Endothelial cell of umbilical vein (primary cell): ENCODE data around the gene ARMH3. TPM values are rescaled to one million over a fixed set of nuclear protein-coding genes. Genes with fewer than 3 reads are reported as not detected.
"Not testable (repeated sequence)": the region's sequence is repeated elsewhere in the genome, so short reads cannot be mapped to it uniquely, and the experiment has no call there.

ENCODE experiments used
- BruUV-seq: library from RNA; stranded (reverse); fragments of 400-500 nt; replicated peaks from 2 replicates; lab custom pipeline; 2021; lab: Mats Ljungman, UMichigan
- CTCF ChIA-PET: fragments of 300-600, 350-600 bp; sonication (Branson Sonifier 250); formaldehyde crosslinking; loops from one replicate; lab custom pipeline; 2021; ENCODE audit warnings: antibody characterized with exemption, inconsistent platforms; lab: Charles Lee
- POLR2A ChIA-PET: fragments of 300-600, 350-600 bp; sonication (Branson Sonifier 250); formaldehyde crosslinking; loops from one replicate; lab custom pipeline; 2021; ENCODE audit warnings: antibody characterized with exemption, inconsistent platforms; lab: Charles Lee
- DNase-seq: peaks from one replicate; pipeline ENCODE4 v3.0.0-alpha.2; 2011; ENCODE audit warnings: low read depth, low spot score
- FAIRE-seq: peaks from 2 replicates; lab custom pipeline; 2011; peaks lifted over from hg19 to GRCh38; lab: Jason Lieb, UNC
- H2AFZ ChIP-seq: 2 replicates; pipeline ENCODE4 v1.6.0; 2012; ENCODE audit warnings: low read depth, low read length, control low read depth, inconsistent platforms
- H3K27ac ChIP-seq: 2 replicates; pipeline ENCODE4 v1.5.1; 2011; ENCODE audit warnings: low read depth, mild to moderate bottlenecking, control low read depth, low read length, moderate library complexity; ENCODE audit not compliant: insufficient read depth
- H3K27me3 ChIP-seq, 2 experiments: 2 replicates each; pipeline versions ENCODE4 v1.6.0 to v1.6.1; 2011; ENCODE audit warnings: low read length in 2 of 2, mixed read lengths in 1 of 2; ENCODE audit not compliant: control insufficient read depth in 2 of 2, insufficient read depth in 2 of 2
- H3K36me3 ChIP-seq, 2 experiments: 2 replicates in 1 of 2; 3 replicates in 1 of 2; pipeline ENCODE4 v1.5.1; 2011; ENCODE audit warnings: low read length in 2 of 2, mild to moderate bottlenecking in 1 of 2, moderate library complexity in 1 of 2; ENCODE audit not compliant: control insufficient read depth in 2 of 2, insufficient read depth in 2 of 2; ENCODE audit errors: extremely low read depth in 1 of 2
- H3K4me1 ChIP-seq: 3 replicates; pipeline ENCODE4 v1.5.1; 2011; ENCODE audit warnings: mild to moderate bottlenecking, low read length; ENCODE audit not compliant: control insufficient read depth, insufficient read depth; ENCODE audit errors: extremely low read depth
- H3K4me2 ChIP-seq: 2 replicates; pipeline ENCODE4 v1.6.1; 2011; ENCODE audit warnings: low read length, control low read depth, mixed read lengths; ENCODE audit not compliant: insufficient read depth
- H3K4me3 ChIP-seq, 3 experiments: fragments of 200-600 bp in 1 of 3; sonication (generic), shearing (Covaris generic) in 1 of 3; replicated peaks in 1 of 3; 2 replicates each; pipeline ENCODE4 v1.5.1; 2011 to 2016; ENCODE audit warnings: control low read depth in 3 of 3, low read length in 3 of 3, mild to moderate bottlenecking in 2 of 3, inconsistent platforms in 1 of 3, low read depth in 1 of 3, moderate library complexity in 1 of 3; ENCODE audit not compliant: insufficient read depth in 1 of 3
- H3K79me2 ChIP-seq: 2 replicates; pipeline ENCODE4 v1.6.0; 2012; ENCODE audit warnings: low read length, inconsistent platforms; ENCODE audit not compliant: control insufficient read depth, insufficient read depth
- H3K9ac ChIP-seq: replicated peaks from 2 replicates; pipeline ENCODE3; 2011; ENCODE audit warnings: low read length, control low read depth; ENCODE audit not compliant: insufficient read depth; ENCODE audit errors: extremely low read depth
- H3K9me1 ChIP-seq: replicated peaks from 3 replicates; pipeline ENCODE4 v1.6.0; 2011; ENCODE audit warnings: mild to moderate bottlenecking, low read length; ENCODE audit not compliant: control insufficient read depth, insufficient read depth; ENCODE audit errors: extremely low read depth
- H3K9me3 ChIP-seq: replicated peaks from 2 replicates; pipeline ENCODE4 v1.5.1; 2012; ENCODE audit warnings: low read length, inconsistent platforms; ENCODE audit not compliant: control insufficient read depth, insufficient read depth
- H4K20me1 ChIP-seq: replicated peaks from 2 replicates; pipeline ENCODE3; 2011; ENCODE audit warnings: mild to moderate bottlenecking, low read length; ENCODE audit not compliant: control insufficient read depth, insufficient read depth; ENCODE audit errors: extremely low read depth
- EZH2 ChIP-seq: IDR thresholded peaks from 2 replicates; pipeline ENCODE4 v1.6.1; 2012; ENCODE audit warnings: borderline replicate concordance, low read depth, mild to moderate bottlenecking, moderate library complexity, low read length, inconsistent platforms; ENCODE audit not compliant: severe bottlenecking
- FOS ChIP-seq: IDR thresholded peaks from 2 replicates; pipeline ENCODE4 v1.6.1; 2011; ENCODE audit warnings: mild to moderate bottlenecking, low read length, moderate library complexity, borderline replicate concordance; ENCODE audit not compliant: insufficient read depth
- GATA2 ChIP-seq: IDR thresholded peaks from 2 replicates; pipeline ENCODE4 v1.7.0; 2011; ENCODE audit warnings: low read depth, mild to moderate bottlenecking, moderate library complexity, mixed read lengths, low read length; ENCODE audit not compliant: insufficient read length, insufficient read depth
- JUN ChIP-seq: IDR thresholded peaks from 2 replicates; pipeline ENCODE4 v1.6.1; 2011; ENCODE audit warnings: borderline replicate concordance, low read depth; ENCODE audit not compliant: insufficient read length, insufficient read depth
- MYC ChIP-seq: IDR thresholded peaks from one replicate; pipeline ENCODE4 v1.6.1; 2011; ENCODE audit warnings: mild to moderate bottlenecking, low read depth, low read length
- POLR2A ChIP-seq: IDR thresholded peaks from 2 replicates; pipeline ENCODE4 v1.6.1; 2012; ENCODE audit warnings: low read depth, mild to moderate bottlenecking, control low read depth, low read length
- POLR2AphosphoS5 ChIP-seq: IDR thresholded peaks from 2 replicates; pipeline ENCODE4 v1.6.1; 2012; ENCODE audit warnings: low read depth, mild to moderate bottlenecking, control low read depth, low read length, moderate library complexity; ENCODE audit not compliant: insufficient read depth
- dilution Hi-C: fragments of 300-500 bp; cut with MboI; formaldehyde crosslinking; loops from one replicate; pipeline ENCODE4 v1.15.0; 2019; ENCODE audit warnings: low sequenced_read_pairs; ENCODE audit not compliant: extremely low pct_ligation_motif_present
- intact Hi-C: fragments of 100-400 bp; cut with micrococcal nuclease; formaldehyde crosslinking; loops from one replicate; pipeline ENCODE4 v1.10.0; 2022
- polyA plus RNA-seq, 4 experiments: library from polyadenylated mRNA; depleted of rRNA in 3 of 4; stranded (reverse) in 3 of 4; unstranded in 1 of 4; fragments of >200 nt; gene quantifications; 2 replicates each; pipeline versions ENCODE4 v1.2.1 to v1.2.3, GENCODE V29; 2011 to 2012; ENCODE audit warnings: missing spikeins in 1 of 4
- total RNA-seq: library from RNA; stranded (reverse); gene quantifications from 2 replicates; pipeline ENCODE4 v1.2.3, GENCODE V29; 2021
- TF ChIP-seq, protein P1 (sequence below), 2 donors: IDR thresholded peaks; 1 replicate in 1 of 2; 2 replicates in 1 of 2; pipeline ENCODE4 v1.5.1; 2011; ENCODE audit warnings: low read length in 2 of 2, mild to moderate bottlenecking in 2 of 2, moderate library complexity in 2 of 2, control low read depth in 1 of 2, inconsistent platforms in 1 of 2, low read depth in 1 of 2; ENCODE audit not compliant: insufficient read depth in 1 of 2; ENCODE audit errors: extremely low read depth in 1 of 2
- TF ChIP-seq, protein P2 (sequence below): IDR thresholded peaks from 2 replicates; pipeline ENCODE4 v1.6.1; 2011; ENCODE audit not compliant: insufficient read depth, insufficient read length

The ARMH3 gene
- total and polyA plus RNA-seq, 2 donors (not counting 3 experiments of a cell fraction or from before 2014, with no cell fraction given), result 13.1 to 17.6 TPM

DNA sequence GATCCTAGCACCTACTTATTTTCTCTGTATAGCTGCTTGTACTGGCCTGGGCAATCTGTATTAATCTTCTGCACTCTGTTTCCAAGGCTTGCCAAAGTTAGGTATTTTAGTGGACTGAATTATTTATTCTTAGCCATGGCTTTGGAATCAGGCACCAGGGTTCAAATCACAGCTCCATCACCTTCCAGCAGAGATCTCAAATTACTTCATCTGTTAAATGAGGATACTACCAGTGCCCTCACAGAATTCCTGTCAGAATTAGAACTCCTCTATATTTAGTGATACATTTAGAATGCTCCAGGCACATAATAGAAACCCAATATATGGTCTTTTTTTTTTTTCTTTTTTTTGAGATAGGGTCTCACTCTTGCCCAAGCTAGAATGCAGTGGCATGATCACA, 17.6 kb downstream of the ARMH3 start:
- no peaks in the 10 kb centered on the region for H3K36me3 ChIP-seq
- POLR2A ChIA-PET, result no interaction called here

DNA sequence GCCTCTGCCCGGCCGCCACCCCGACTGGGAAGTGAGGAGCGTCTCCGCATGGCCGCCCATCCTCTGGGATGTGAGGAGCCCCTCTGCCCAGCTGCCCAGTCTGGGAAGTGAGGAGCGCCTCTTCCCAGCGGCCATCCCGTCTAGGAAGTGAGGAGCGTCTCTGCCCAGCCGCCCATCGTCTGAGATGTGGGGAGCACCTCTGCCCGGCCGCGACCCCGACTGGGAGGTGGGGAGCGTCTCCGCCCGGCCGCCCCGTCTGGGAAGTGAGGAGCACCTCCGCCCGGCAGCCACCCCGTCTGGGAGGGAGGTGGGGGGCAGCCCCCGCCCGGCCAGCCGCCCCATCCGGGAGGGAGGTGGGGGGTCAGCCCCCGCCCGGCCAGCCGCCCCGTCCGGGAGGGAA, 20.2 kb downstream of the ARMH3 start:
- H3K79me2 ChIP-seq, DNase-seq, intact Hi-C loops, H3K4me3 ChIP-seq, BruUV-seq, H3K4me1 ChIP-seq, H3K4me2 ChIP-seq, H3K27me3 ChIP-seq, H4K20me1 ChIP-seq, H3K9me1 ChIP-seq, H3K27ac ChIP-seq, dilution Hi-C loops, CTCF ChIA-PET, POLR2A ChIA-PET, H2AFZ ChIP-seq, H3K9me3 ChIP-seq, FAIRE-seq, H3K36me3 ChIP-seq, H3K9ac ChIP-seq: not testable (repeated sequence)

More for the DNA sequence above, 17.6 kb downstream of the ARMH3 start:
- H2AFZ ChIP-seq, result no peak overlapping the region
- H3K27me3 ChIP-seq, result no peaks in the 10 kb centered on the region
- no peak overlapping the region for H3K4me3 ChIP-seq
- dilution Hi-C loops (no loop called here), intact Hi-C loops (no loop called here)
- no peaks in the 10 kb centered on the region for H3K79me2 ChIP-seq
- no peak for TF ChIP-seq MYC
- no peak for TF ChIP-seq POLR2AphosphoS5
- no peak for TF ChIP-seq FOS
- TF ChIP-seq JUN, result no peak
- no peak for TF ChIP-seq GATA2
- TF ChIP-seq, protein P1, sequence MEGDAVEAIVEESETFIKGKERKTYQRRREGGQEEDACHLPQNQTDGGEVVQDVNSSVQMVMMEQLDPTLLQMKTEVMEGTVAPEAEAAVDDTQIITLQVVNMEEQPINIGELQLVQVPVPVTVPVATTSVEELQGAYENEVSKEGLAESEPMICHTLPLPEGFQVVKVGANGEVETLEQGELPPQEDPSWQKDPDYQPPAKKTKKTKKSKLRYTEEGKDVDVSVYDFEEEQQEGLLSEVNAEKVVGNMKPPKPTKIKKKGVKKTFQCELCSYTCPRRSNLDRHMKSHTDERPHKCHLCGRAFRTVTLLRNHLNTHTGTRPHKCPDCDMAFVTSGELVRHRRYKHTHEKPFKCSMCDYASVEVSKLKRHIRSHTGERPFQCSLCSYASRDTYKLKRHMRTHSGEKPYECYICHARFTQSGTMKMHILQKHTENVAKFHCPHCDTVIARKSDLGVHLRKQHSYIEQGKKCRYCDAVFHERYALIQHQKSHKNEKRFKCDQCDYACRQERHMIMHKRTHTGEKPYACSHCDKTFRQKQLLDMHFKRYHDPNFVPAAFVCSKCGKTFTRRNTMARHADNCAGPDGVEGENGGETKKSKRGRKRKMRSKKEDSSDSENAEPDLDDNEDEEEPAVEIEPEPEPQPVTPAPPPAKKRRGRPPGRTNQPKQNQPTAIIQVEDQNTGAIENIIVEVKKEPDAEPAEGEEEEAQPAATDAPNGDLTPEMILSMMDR (IDR thresholded peaks at IDR 0.05; ENCODE audit: extremely low read depth in 1 of 2, insufficient read depth in 1 of 2, low read depth in 1 of 2, low read length in 2 of 2), result no peak
- TF ChIP-seq, protein P2, sequence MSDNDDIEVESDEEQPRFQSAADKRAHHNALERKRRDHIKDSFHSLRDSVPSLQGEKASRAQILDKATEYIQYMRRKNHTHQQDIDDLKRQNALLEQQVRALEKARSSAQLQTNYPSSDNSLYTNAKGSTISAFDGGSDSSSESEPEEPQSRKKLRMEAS, result no peak
- TF ChIP-seq EZH2, result no peak
- no peak for TF ChIP-seq POLR2A
- H3K9me3 ChIP-seq, result no peaks in the 10 kb centered on the region
- H3K4me1 ChIP-seq, result no peaks in the 10 kb centered on the region
- H3K9me1 ChIP-seq, result no peaks in the 10 kb centered on the region
- CTCF ChIA-PET, result interaction anchor here (0.6 to 1.7 kb wide), 4 partner anchors 28 to 197 kb away, joined by 4 to 7 read pairs (median 4); no protein-coding TSS in a partner anchor
- H4K20me1 ChIP-seq, result no peaks in the 10 kb centered on the region
- no peak overlapping the region for H3K9ac ChIP-seq
- DNase-seq, result no peak
- no peak overlapping the region for H3K27ac ChIP-seq
- no peak overlapping the region for H3K4me2 ChIP-seq
- no peak for FAIRE-seq
- BruUV-seq, result no TSS peak
